NT2/D1 (cell line): ENCODE results near the gene MYL4.
"Not testable (repeated sequence)": the region's sequence is repeated elsewhere in the genome, so short reads cannot be mapped to it uniquely, and the experiment has no call there.

Experiments
- DNase-seq: peaks from one replicate; pipeline ENCODE4 v3.0.0-alpha.2; 2011; ENCODE audit warnings: low read depth, low spot score
- H3K27me3 ChIP-seq: 2 replicates; pipeline ENCODE4 v1.6.0; 2011; ENCODE audit warnings: mild to moderate bottlenecking; ENCODE audit not compliant: insufficient read length, insufficient read depth
- H3K36me3 ChIP-seq: 2 replicates; pipeline ENCODE4 v1.6.1; 2011; ENCODE audit warnings: mild to moderate bottlenecking, low read length, mixed read lengths; ENCODE audit not compliant: insufficient read depth, insufficient read length
- H3K4me1 ChIP-seq: 2 replicates; pipeline ENCODE4 v1.5.1; 2011; ENCODE audit not compliant: insufficient read depth, insufficient read length
- H3K4me3 ChIP-seq: 2 replicates; pipeline ENCODE4 v1.5.1; 2011; ENCODE audit warnings: low read depth; ENCODE audit not compliant: insufficient read length
- H3K9ac ChIP-seq: 2 replicates; pipeline ENCODE4 v1.6.0; 2011; ENCODE audit warnings: low read depth; ENCODE audit not compliant: insufficient read length
- H3K9me3 ChIP-seq: 2 replicates; pipeline ENCODE4 v1.5.1; 2011; ENCODE audit warnings: mild to moderate bottlenecking, low read length; ENCODE audit not compliant: insufficient read depth
- SUZ12 ChIP-seq: IDR thresholded peaks from 2 replicates; pipeline ENCODE4 v1.6.1; 2011; ENCODE audit not compliant: insufficient read length, insufficient read depth; ENCODE audit errors: extremely low read depth
- YY1 ChIP-seq: IDR thresholded peaks from 2 replicates; pipeline ENCODE4 v1.6.1; 2011; ENCODE audit not compliant: insufficient read length, insufficient read depth
- ZNF274 ChIP-seq: IDR thresholded peaks from 2 replicates; pipeline ENCODE4 v1.6.1; 2011; ENCODE audit warnings: mild to moderate bottlenecking, low read depth, low read length

The MYL4 gene

GRCh38 chr17:47172696-47173565 is 36.2 kb upstream of the MYL4 start:
- Histone ChIP-seq H3K9me3 (no peaks in the 10 kb centered on the region), H3K4me1 (no peaks in the 10 kb centered on the region), H3K36me3 (peaks cover 70% of the 10 kb centered on the region), H3K27me3 (no peaks in the 10 kb centered on the region), H3K4me3 (no peak overlapping the region), H3K9ac (no peak overlapping the region)
- no peak for DNase-seq
- TF ChIP-seq ZNF274 = no peak
- no peak for TF ChIP-seq YY1
- no peak for TF ChIP-seq SUZ12

GRCh38 chr17:47174823-47175222 is 34.3 kb upstream of the MYL4 start:
- not testable (repeated sequence) for DNase-seq, H3K9me3 ChIP-seq, H3K27me3 ChIP-seq, H3K9ac ChIP-seq, H3K4me1 ChIP-seq, H3K4me3 ChIP-seq
- peaks cover 76% of the 10 kb centered on the region for H3K36me3 ChIP-seq

GRCh38 chr17:47176389-47176826 is 32.7 kb upstream of the MYL4 start:
- H3K36me3 ChIP-seq = peaks cover 68% of the 10 kb centered on the region
- H3K4me1 ChIP-seq = no peaks in the 10 kb centered on the region
- TF ChIP-seq YY1 = no peak
- no peak for TF ChIP-seq SUZ12
- TF ChIP-seq ZNF274 = no peak
- no peaks in the 10 kb centered on the region for H3K9me3 ChIP-seq
- H3K27me3 ChIP-seq = no peaks in the 10 kb centered on the region
- H3K4me3 ChIP-seq = no peak overlapping the region
- no peak for DNase-seq
- H3K9ac ChIP-seq = no peak overlapping the region

GRCh38 chr17:47177261-47177660 is 31.9 kb upstream of the MYL4 start:
- Histone ChIP-seq H3K36me3 (peaks cover 67% of the 10 kb centered on the region), H3K4me1 (no peaks in the 10 kb centered on the region), H3K9me3 (no peaks in the 10 kb centered on the region), H3K27me3 (no peaks in the 10 kb centered on the region), H3K4me3 (no peak overlapping the region), H3K9ac (no peak overlapping the region)
- TF ChIP-seq ZNF274 = no peak
- TF ChIP-seq SUZ12 = no peak
- no peak for TF ChIP-seq YY1
- DNase-seq = no peak

- Histone ChIP-seq H3K9me3 (no peaks in the 10 kb centered on the region), H3K9ac (no peak overlapping the region), H3K36me3 (peaks cover 64% of the 10 kb centered on the region), H3K27me3 (no peaks in the 10 kb centered on the region), H3K4me1 (no peaks in the 10 kb centered on the region), H3K4me3 (no peak overlapping the region)
- no peak for TF ChIP-seq ZNF274
- no peak for TF ChIP-seq YY1
- TF ChIP-seq SUZ12 = no peak
- no peak for DNase-seq
Observed at GRCh38 chr17:47179141-47179540, 30.0 kb upstream of the MYL4 start.

- Histone ChIP-seq H3K27me3 (no peaks in the 10 kb centered on the region), H3K9ac (no peak overlapping the region), H3K9me3 (no peaks in the 10 kb centered on the region), H3K36me3 (peaks cover 55% of the 10 kb centered on the region), H3K4me1 (no peaks in the 10 kb centered on the region), H3K4me3 (no peak overlapping the region)
- DNase-seq = no peak
- TF ChIP-seq YY1 = no peak
- no peak for TF ChIP-seq ZNF274
- no peak for TF ChIP-seq SUZ12
Observed at GRCh38 chr17:47180337-47180736, 28.8 kb upstream of the MYL4 start.

GRCh38 chr17:47180988-47181387 is 28.2 kb upstream of the MYL4 start:
- DNase-seq, H3K9ac ChIP-seq, H3K27me3 ChIP-seq, H3K4me3 ChIP-seq, H3K4me1 ChIP-seq, H3K9me3 ChIP-seq: not testable (repeated sequence)
- H3K36me3 ChIP-seq = peaks cover 55% of the 10 kb centered on the region
